Neural cell (in vitro differentiated cells): ENCODE measurements around the gene IL15RA. TPM values are rescaled to one million over a fixed set of nuclear protein-coding genes. Genes with fewer than 3 reads are reported as not detected.

Experiments used
- H2AFZ ChIP-seq: fragments of 200-600, 300-800 bp; sonication (generic), shearing (Covaris generic); 2 replicates; pipeline ENCODE4 v1.6.0; 2014; ENCODE audit warnings: low read depth, mild to moderate bottlenecking, antibody characterized with exemption, low read length, moderate library complexity
- H3F3A ChIP-seq: fragments of 200-600 bp; shearing (Covaris generic); 2 replicates; pipeline ENCODE4 v1.6.1; 2016; ENCODE audit warnings: mild to moderate bottlenecking, moderate library complexity, mixed read lengths, antibody characterized with exemption, low read length; ENCODE audit not compliant: insufficient read depth, poor library complexity, severe bottlenecking
- H3K27ac ChIP-seq: fragments of 200-600, 300-800 bp; sonication (generic), shearing (Covaris generic); 2 replicates; pipeline ENCODE4 v1.5.1; 2014; ENCODE audit warnings: mild to moderate bottlenecking, low read length, moderate library complexity
- H3K27me3 ChIP-seq: fragments of 300-800, 200-600 bp; sonication (generic), shearing (Covaris generic); 2 replicates; pipeline ENCODE4 v1.6.0; 2014; ENCODE audit warnings: mild to moderate bottlenecking, low read depth, low read length, moderate library complexity; ENCODE audit not compliant: insufficient read depth
- H3K36me3 ChIP-seq: fragments of 300-800, 200-600 bp; sonication (generic), shearing (Covaris generic); 2 replicates; pipeline ENCODE4 v1.5.1; 2014; ENCODE audit warnings: mild to moderate bottlenecking, antibody characterized with exemption, low read length, moderate library complexity; ENCODE audit not compliant: insufficient read depth
- H3K4me2 ChIP-seq: fragments of 300-800, 200-600 bp; sonication (generic), shearing (Covaris generic); 2 replicates; pipeline ENCODE4 v1.6.0; 2014; ENCODE audit warnings: mild to moderate bottlenecking, low read length
- H3K4me3 ChIP-seq: fragments of 300-800, 200-600 bp; sonication (generic), shearing (Covaris generic); 2 replicates; pipeline ENCODE4 v1.5.1; 2014; ENCODE audit warnings: mild to moderate bottlenecking, low read length, moderate library complexity
- H3K79me2 ChIP-seq: fragments of 200-600 bp; shearing (Covaris generic); replicated peaks from 2 replicates; pipeline ENCODE4 v1.6.0; 2014; ENCODE audit warnings: mild to moderate bottlenecking, low read length, moderate library complexity; ENCODE audit not compliant: insufficient read depth
- H3K9ac ChIP-seq: fragments of 300-800, 200-600 bp; sonication (generic), shearing (Covaris generic); 2 replicates; pipeline ENCODE4 v1.6.1; 2016; ENCODE audit warnings: mild to moderate bottlenecking, low read length, mixed read lengths
- H3K9me2 ChIP-seq: fragments of 200-600 bp; shearing (Covaris generic); 2 replicates; pipeline ENCODE4 v1.6.1; 2016; ENCODE audit warnings: mild to moderate bottlenecking, low read length, mixed read lengths; ENCODE audit not compliant: insufficient read depth
- H3K9me3 ChIP-seq: fragments of 200-600, 300-800 bp; sonication (generic), shearing (Covaris generic); 2 replicates; pipeline ENCODE4 v1.6.1; 2016; ENCODE audit warnings: mild to moderate bottlenecking, mixed run types, low read length, moderate library complexity, mixed read lengths
- H4K20me1 ChIP-seq: fragments of 200-600 bp; shearing (Covaris generic); 2 replicates; pipeline ENCODE4 v1.6.1; 2016; ENCODE audit warnings: mild to moderate bottlenecking, mixed run types; ENCODE audit not compliant: insufficient read depth
- CTCF ChIP-seq: fragments of 450-650 bp; IDR thresholded peaks from 2 replicates; pipeline ENCODE4 v1.5.1; 2014; ENCODE audit warnings: antibody characterized with exemption, mild to moderate bottlenecking, moderate library complexity; ENCODE audit not compliant: poor library complexity, severe bottlenecking
- EP300 ChIP-seq: fragments of 450-650 bp; conservative IDR thresholded peaks from 2 replicates; pipeline ENCODE4 v1.6.1; 2014; ENCODE audit warnings: antibody characterized with exemption, mild to moderate bottlenecking, moderate library complexity; ENCODE audit not compliant: poor library complexity, severe bottlenecking
- EZH2 ChIP-seq: fragments of 200-600, 300-800 bp; shearing (Covaris generic), sonication (generic); IDR thresholded peaks from 2 replicates; pipeline ENCODE4 v1.6.1; 2014; ENCODE audit warnings: antibody characterized with exemption, low read length, borderline replicate concordance, mild to moderate bottlenecking; ENCODE audit not compliant: insufficient read depth, poor library complexity, severe bottlenecking
- MXI1 ChIP-seq: fragments of 450-650 bp; conservative IDR thresholded peaks from 2 replicates; pipeline ENCODE4 v1.6.1; 2014; ENCODE audit warnings: antibody characterized with exemption, mild to moderate bottlenecking; ENCODE audit not compliant: poor library complexity, severe bottlenecking
- POLR2AphosphoS5 ChIP-seq: IDR thresholded peaks from 2 replicates; pipeline ENCODE4 v1.6.1; 2012
- RAD21 ChIP-seq: fragments of 450-650 bp; conservative IDR thresholded peaks from 2 replicates; pipeline ENCODE4 v1.6.1; 2014; ENCODE audit warnings: antibody characterized with exemption, mild to moderate bottlenecking, moderate library complexity
- REST ChIP-seq: IDR thresholded peaks from 2 replicates; pipeline ENCODE4 v1.6.1; 2012; ENCODE audit warnings: borderline replicate concordance
- SMC3 ChIP-seq: fragments of 450-650 bp; conservative IDR thresholded peaks from 2 replicates; pipeline ENCODE4 v1.6.1; 2014; ENCODE audit warnings: antibody characterized with exemption, mild to moderate bottlenecking, moderate library complexity; ENCODE audit not compliant: poor library complexity
- TAF1 ChIP-seq: IDR thresholded peaks from 2 replicates; pipeline ENCODE4 v1.6.1; 2012; ENCODE audit warnings: low read depth
- polyA plus RNA-seq: library from polyadenylated mRNA; depleted of rRNA; stranded (reverse); fragments of >200 nt; gene quantifications from 2 replicates; pipeline ENCODE4 v1.2.3, GENCODE V29; 2014

The IL15RA gene
- polyA plus RNA-seq, 1 donor from 2014 or later: not detected

- Histone ChIP-seq H3K79me2 (no peaks in the 10 kb centered on the region), H3K4me2 (no peak overlapping the region), H2AFZ (no peak overlapping the region), H3K9ac (no peak overlapping the region), H3K36me3 (no peaks in the 10 kb centered on the region), H3K4me3 (no peak overlapping the region), H3K27ac (no peak overlapping the region), H3K9me3 (no peaks in the 10 kb centered on the region), H4K20me1 (no peaks in the 10 kb centered on the region), H3F3A (no peaks in the 10 kb centered on the region), H3K9me2 (no peaks in the 10 kb centered on the region), H3K27me3 (no peaks in the 10 kb centered on the region)
- TF ChIP-seq REST (no peak), CTCF (no peak), EZH2 (no peak), SMC3 (no peak), MXI1 (no peak), POLR2AphosphoS5 (no peak), RAD21 (no peak), EP300 (no peak), TAF1 (no peak)
These were observed 41.7 kb downstream of the IL15RA start for GRCh38 chr10:5935628-5936027.

- H3K79me2 ChIP-seq: no peaks in the 10 kb centered on the region
- H2AFZ ChIP-seq: no peak overlapping the region
- H3K27me3 ChIP-seq: no peaks in the 10 kb centered on the region
- no peaks in the 10 kb centered on the region for H3K9me2 ChIP-seq
- no peaks in the 10 kb centered on the region for H3K36me3 ChIP-seq
- no peak overlapping the region for H3K27ac ChIP-seq
- H3K9ac ChIP-seq: no peak overlapping the region
- no peaks in the 10 kb centered on the region for H3K9me3 ChIP-seq
- no peak for TF ChIP-seq POLR2AphosphoS5
- TF ChIP-seq TAF1: no peak
- TF ChIP-seq EP300: no peak
- TF ChIP-seq RAD21: no peak
- TF ChIP-seq REST: no peak
- no peak for TF ChIP-seq MXI1
- TF ChIP-seq EZH2: no peak
- no peak for TF ChIP-seq CTCF
- TF ChIP-seq SMC3: no peak
- no peak overlapping the region for H3K4me3 ChIP-seq
- H3K4me2 ChIP-seq: no peak overlapping the region
- H4K20me1 ChIP-seq: no peaks in the 10 kb centered on the region
- H3F3A ChIP-seq: no peaks in the 10 kb centered on the region
These were observed 43.3 kb downstream of the IL15RA start for GRCh38 chr10:5933909-5934546.
